Hypothalamus (tissue), 51 donors: Measurements from ENCODE around the gene EXOC6B.
"Not testable (repeated sequence)": the region's sequence is repeated elsewhere in the genome, so short reads cannot be mapped to it uniquely, and the experiment has no call there.

Experiments used
- DNase-seq, 51 donors: peaks; one replicate each; lab custom pipeline; 2025; lab: John Stamatoyannopoulos, UW

EXOC6B gene

GRCh38 chr2:72562451-72563153, 263.2 kb downstream of the EXOC6B start:
- DNase-seq: no peak

- peak in 1 of 51 donors; percentile 5 for DNase-seq
Measured at GRCh38 chr2:72561621-72562318, 264.1 kb downstream of the EXOC6B start.

GRCh38 chr2:72555943-72556342, 269.9 kb downstream of the EXOC6B start:
- DNase-seq: no peak

GRCh38 chr2:72555363-72555762, 270.5 kb downstream of the EXOC6B start:
- DNase-seq: not testable (repeated sequence)

- not testable (repeated sequence) for DNase-seq
Measured at GRCh38 chr2:72554910-72555309, 270.9 kb downstream of the EXOC6B start.

GRCh38 chr2:72554381-72554780, 271.5 kb downstream of the EXOC6B start:
- DNase-seq: no peak

- DNase-seq: no peak
Measured at GRCh38 chr2:72548081-72548764, 277.6 kb downstream of the EXOC6B start.

- no peak for DNase-seq
Measured at GRCh38 chr2:72545790-72546189, 280.0 kb downstream of the EXOC6B start.

- no peak for DNase-seq
Measured at GRCh38 chr2:72544554-72544953, 281.3 kb downstream of the EXOC6B start.

GRCh38 chr2:72543497-72544216, 282.2 kb downstream of the EXOC6B start:
- DNase-seq: no peak

- DNase-seq: no peak
Measured at GRCh38 chr2:72539071-72539552, 286.7 kb downstream of the EXOC6B start.

GRCh38 chr2:72538486-72538885, 287.3 kb downstream of the EXOC6B start:
- no peak for DNase-seq

- DNase-seq: not testable (repeated sequence)
Measured at GRCh38 chr2:72535586-72535985, 290.2 kb downstream of the EXOC6B start.

- no peak for DNase-seq
Measured at GRCh38 chr2:72533765-72534164, 292.1 kb downstream of the EXOC6B start.

- no peak for DNase-seq
Measured at GRCh38 chr2:72527424-72527823, 298.4 kb downstream of the EXOC6B start.

- DNase-seq: no peak
Measured at GRCh38 chr2:72526623-72527022, 299.2 kb downstream of the EXOC6B start.

- no peak for DNase-seq
Measured at GRCh38 chr2:72524071-72524470, 301.8 kb downstream of the EXOC6B start.

- peak in 20 of 51 donors; percentile 1 to 67 (median 22) for DNase-seq
Measured at GRCh38 chr2:72515696-72516095, 310.1 kb downstream of the EXOC6B start.

GRCh38 chr2:72513011-72513410, 312.8 kb downstream of the EXOC6B start:
- DNase-seq: no peak

- DNase-seq: no peak
Measured at GRCh38 chr2:72512376-72512775, 313.5 kb downstream of the EXOC6B start.

- no peak for DNase-seq
Measured at GRCh38 chr2:72511906-72512305, 313.9 kb downstream of the EXOC6B start.
